Dermis microvascular lymphatic vessel endothelial cell (primary cell): ENCODE measurements around the gene CLTB. TPM values are rescaled to one million over a fixed set of nuclear protein-coding genes. Genes with fewer than 3 reads are reported as not detected.
"Not testable (repeated sequence)": the region's sequence is repeated elsewhere in the genome, so short reads cannot be mapped to it uniquely, and the experiment has no call there.

Source experiments
- DNase-seq, 2 donors: peaks; one replicate each; pipeline versions ENCODE4 v3.0.0 to v3.0.0-alpha.2; 2010; ENCODE audit warnings: low read depth in 2 of 2
- total RNA-seq: library from RNA; depleted of rRNA; stranded (reverse); fragments of >200 nt; gene quantifications from 2 replicates; pipeline ENCODE4 v1.2.1, GENCODE V29; 2014

Gene CLTB
- total RNA-seq, 1 donor from 2014 or later: 147 TPM

DNA sequence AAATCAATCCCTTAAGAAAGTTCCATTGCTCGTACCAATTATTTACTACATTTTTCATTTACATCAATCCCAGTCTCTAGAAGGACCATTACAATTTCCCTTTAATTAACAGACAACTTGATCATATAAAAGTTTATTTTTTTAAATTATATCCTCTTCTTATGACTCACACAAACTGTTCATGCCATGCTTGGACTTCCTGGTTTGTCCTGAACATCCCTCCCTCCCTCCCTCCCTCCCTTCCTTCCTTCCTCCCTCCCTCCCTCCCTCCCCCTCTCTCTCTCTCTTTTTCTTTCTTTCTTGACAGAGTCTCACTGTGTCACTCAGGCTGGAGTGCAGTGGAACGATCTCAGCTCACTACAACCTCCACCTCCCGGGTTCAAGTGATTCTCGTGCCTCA, 11.6 kb upstream of the CLTB start:
- DNase-seq: peak in 1 of 2 donors; percentile 67

DNA sequence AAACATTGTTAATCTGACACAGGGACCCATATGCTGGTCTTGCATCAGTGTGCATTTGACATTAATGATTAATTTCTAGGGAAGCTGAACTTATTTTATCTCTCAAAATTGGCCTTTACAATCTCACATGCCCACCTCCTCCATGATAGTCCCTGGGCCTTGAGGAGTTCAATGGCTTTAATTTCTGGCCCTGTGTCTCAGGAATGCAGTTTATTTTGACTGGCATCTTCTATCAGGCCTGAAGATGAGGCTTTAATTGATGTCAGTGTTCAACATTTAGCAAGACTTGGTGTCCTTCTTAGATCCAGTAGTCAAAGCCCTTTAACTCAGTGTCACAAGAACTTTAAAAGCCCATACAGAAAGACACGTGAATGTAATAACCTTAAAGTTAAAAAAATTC, 10.5 kb upstream of the CLTB start:
- DNase-seq: no peak

DNA sequence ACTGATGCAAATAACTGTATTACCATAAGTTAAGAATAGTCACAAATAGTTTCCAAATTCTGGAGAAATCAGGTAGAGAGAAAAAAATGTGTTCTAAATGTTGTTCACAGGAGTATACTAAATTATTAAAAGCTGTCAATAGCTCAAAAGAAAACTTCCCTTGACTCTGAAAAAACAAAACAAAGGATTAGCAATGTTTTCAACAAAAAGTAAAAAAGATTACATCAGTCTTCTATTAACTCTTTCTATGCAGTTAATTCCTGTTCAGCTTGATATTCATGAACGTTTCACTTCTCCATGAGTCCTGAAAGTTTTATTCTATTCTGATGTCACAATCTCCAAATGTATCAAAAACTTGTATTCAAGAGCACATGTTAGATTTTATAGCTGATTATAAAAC, 9.5 kb upstream of the CLTB start:
- no peak for DNase-seq

DNA sequence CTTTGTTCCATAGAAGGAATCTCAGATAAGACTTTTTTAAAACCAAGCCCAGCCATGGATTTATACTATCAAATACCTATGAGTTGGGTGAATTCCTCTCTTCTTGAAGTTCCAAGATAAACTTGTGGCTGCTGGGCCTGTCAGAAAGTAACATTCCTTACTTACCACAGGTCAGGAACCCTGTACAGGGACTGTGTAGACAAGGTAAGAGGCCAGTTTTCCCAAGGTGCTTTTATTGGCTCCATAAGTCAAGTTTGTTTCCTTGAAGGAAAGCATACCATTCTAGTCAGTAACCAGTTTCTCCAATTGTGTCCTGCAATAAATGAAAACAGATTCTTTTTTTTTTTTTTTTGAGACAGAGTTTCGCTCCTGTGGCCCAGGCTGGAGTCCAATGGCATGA, 8.8 kb upstream of the CLTB start:
- peak in 1 of 2 donors; percentile 40 for DNase-seq

DNA sequence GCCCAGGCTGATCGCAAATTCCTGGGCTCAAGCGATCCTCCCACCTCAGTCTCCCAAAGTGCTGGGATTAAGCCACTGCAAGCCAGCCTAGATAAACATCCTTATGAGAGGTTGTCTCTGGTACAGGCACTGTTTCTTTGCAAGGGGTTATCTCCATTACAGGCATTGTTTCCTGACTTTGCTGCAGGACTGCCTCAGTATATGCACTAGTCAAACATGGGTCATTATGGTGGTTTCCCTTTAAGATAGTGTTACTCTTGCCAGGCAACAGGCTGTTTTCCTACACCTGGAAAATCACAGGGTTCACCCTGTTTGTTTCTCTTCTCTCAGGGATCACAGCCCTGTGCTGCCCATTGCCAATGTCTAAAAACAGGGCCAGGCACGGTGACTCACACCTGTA, 7.8 kb upstream of the CLTB start:
- peak in 1 of 2 donors; percentile 85 for DNase-seq

DNA sequence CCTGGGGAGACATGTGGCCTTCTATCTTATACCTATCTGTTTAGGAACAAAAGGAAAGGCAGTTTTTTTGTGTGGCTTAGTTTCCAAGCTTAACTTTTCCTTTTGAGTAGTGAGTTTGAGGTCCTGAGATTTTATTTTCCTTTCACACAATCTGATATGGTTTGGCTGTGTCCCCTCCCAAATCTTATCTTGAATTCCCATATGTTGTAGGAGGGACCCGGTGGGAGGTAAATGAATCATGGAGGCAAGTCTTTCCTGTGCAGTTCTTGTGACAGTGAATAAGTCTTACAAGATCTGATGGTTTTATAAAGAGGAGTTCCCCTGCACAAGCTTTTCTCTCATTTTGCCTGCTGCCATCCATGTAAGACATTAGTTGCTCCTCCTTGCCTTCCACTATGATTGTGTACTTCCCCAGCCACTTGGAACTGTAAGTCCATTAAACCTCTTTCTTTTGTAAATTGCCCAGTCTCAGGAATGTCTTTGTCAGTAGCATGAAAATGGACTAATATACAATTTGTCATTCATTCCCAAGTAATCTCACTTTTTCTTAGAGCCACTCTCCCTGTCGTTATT, 4.7 kb upstream of the CLTB start:
- DNase-seq: no peak

DNA sequence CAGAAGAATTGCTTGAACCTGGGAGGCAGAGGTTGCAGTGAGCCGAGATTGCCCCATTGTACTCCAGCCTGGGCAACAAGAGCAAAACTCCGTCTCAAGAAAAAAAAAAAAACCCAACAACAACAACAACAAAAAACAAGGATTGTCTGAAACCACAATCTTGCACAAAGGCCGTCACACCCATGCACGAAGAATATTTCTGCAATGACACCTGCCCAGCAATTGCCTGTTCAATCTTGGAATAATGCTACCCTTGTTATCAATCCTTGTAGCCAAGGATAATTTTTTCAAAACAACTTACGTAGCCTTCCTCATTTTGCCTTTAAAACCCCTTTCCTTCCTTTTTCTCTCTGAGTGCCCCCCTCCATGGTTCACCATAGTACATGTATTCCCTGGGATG, 3.7 kb upstream of the CLTB start:
- no peak for DNase-seq

DNA sequence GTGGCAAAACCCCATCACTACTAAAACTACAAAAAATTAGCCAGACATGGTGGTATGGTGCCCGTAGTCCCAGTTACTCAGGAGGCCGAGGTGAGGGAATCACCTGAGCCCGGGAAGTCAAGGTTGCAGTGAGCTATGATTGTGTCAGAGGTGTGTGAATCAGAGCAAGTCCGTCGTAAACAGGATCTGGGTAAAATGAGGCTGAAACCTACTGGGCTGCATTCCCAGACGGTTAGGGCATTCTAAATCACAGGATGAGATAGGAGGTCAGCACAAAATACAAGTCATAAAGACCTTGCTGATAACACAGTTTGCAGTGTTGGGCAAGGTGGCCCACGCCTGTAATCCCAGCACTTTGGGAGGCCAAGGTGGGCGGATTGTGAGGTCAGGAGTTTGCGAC, 1.9 kb upstream of the CLTB start:
- peak in 1 of 2 donors; percentile 84 for DNase-seq

DNA sequence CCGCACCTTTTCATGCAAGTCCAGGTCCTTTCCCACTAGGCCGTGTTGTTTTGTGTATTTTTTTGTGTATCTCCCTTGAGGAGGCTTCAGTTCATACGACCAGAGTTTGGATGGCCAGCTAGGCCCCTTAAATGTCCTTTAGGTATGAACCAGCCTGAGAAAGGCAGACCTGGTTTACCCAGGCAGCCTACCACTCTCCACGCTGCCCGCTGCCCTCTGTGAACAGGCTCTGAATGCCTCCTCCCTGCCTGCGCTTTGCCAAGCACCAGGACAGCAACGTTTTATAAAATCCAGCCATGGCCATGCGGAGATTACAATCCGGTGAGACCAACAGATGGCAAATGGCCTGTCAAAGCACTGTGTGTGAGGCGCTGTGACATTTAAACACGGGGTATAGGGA, 626 bp upstream of the CLTB start:
- DNase-seq: no peak

DNA sequence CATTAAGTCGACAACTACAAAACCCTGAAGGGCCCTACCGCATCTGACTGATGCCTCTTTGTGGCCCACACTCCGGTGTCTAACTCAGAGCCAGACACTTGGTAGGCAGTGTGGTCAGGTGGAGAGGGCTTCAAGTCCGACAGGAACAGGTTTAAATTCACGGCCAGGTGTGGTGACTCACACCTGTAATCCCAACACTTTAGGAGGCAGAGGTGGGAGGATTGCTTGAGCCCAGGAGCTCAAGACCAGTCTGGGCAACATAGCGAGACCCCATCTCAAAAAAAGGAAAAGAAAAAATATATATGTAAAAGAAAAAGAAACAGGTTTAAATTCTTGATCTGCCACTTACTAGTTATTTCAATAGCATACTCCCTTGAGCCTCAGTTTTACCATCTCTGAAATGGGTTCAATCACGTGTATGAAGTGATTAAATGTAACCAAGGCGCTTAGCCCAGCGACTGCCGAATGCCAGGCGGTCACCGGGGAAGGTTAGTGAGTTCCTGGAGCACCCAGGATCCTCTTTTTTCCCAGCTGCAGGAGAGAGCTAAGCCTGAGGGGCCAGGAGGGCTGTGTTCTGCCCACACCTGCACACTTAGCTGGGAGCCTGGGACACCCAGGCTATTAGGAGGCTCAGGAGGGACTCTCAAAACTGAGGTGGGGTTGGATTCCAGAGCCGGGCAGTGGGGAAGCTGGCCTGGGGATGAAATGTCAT, 943 bp downstream of the CLTB start:
- no peak for DNase-seq

DNA sequence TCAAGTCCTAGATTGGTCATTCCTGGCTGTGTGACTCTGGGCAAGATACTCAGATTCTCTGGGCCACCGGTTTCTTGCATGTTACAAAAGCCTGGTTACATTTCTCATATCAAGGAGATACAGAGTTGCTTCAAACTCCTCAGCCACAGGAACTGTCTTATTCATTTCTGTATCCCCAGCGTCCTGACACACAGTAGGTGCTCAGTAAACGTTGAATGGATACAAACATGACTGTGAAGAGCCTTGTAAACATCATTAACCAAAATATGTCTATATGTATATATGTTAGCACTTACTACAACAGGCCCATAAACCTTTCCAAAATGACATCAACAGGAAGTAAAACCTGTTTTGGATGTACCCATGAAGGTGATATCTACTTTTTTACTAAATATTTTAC, 1.6 kb downstream of the CLTB start:
- no peak for DNase-seq

DNA sequence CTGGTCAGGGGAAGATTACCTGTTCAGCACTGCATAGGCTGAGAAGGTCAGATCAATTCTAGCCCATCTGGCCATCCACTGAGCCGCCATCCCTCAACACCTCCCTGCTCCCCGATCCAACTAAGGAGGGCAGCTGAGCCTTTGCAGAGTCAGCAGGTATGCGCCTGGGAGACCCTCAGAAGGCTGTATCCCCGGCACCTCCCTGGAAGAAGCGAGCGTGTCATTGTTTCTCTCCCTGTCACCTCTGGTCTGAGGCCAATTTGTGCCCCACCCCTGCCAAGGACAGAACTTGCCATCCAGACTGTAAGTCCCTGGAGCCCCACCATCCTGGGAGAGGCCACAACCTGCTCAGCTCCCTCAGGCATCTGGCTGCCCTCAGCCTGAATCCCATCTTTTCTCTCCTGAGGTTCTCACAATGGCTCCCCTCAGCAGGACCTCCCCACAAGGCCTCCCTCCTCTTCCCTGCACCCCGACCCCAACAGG, 2.6 kb downstream of the CLTB start:
- no peak for DNase-seq

DNA sequence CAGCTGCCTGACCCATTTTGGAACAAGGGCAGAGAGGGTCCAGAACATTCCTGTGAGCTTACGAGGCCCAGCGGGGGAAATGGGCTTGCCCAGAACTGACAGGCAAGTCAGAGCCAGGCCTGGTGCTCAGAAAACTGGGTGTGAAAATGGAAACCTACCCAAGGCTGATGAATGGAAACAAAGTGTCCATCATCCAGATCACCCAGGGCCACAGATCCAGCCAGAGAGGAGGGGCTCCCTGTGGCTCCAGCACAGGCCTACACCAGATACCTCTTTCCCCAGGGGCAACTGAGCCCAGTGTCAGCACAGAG, 3.1 kb downstream of the CLTB start:
- DNase-seq: no peak

DNA sequence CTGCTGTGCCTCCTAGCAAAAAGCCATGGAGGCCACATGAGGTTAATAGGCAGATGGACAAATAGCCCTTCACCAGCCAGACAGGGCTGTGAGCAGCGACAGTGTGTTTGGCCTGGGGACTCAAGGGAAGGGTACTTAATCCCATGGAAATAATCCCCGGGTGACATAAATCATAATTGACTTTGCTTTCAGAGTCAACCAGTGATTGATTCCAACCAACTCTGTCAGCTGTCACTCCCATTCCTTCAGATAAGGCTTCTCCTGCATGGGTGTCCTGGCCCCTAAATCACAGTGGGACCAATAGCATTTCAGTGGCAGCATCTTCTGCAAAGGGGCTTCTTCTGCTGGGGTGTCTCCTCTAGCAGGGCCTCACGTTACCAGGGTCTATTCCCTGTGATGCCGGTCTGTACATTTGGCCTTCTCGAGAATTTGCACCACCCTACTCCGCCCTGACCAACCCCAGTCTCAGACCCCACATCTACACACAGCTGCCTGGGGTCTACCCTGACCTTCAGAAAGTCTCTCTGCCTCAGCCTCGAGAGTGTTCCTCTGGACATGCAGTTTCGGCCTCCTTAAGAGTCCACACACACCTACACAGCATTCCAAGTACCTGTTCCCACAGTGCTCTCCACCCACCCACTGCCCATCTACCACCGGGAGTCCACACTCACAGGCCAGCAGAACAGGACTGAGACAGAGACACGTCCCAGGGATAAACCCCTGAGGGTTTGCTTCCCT, 3.7 kb downstream of the CLTB start:
- DNase-seq: no peak

DNA sequence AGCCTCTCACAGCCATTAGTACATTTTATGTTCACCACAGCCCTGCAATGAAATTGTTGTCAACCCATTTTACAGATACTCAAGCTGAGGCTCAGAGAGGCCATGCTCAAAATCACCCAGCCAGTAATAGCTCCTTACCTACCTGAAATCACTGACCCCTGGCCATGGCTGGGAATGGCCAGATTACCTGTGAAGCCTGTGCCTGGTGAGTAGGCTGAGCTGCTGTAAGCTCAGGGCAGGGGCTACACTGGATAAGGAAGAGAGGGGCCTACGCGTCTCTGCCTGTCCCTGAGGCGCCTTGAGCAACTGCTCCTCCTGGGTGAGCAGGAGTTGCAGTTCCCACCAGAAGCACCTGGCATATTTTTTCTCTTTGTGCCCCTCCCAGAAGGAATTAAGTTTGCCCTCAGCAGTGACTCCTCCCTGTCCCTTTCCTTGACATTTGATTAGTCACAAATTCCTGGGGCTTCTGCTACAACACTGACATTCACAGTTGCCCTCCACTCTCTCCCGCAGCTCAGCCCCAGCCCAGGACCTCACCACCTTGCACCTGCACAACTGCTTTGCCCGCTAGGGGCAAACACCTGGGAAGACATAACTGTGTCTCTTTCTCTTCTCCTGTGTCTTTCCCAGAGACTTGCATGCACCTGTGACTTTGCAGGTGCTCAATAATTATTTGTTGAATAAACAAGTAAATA, 5.7 kb downstream of the CLTB start:
- DNase-seq: no peak

DNA sequence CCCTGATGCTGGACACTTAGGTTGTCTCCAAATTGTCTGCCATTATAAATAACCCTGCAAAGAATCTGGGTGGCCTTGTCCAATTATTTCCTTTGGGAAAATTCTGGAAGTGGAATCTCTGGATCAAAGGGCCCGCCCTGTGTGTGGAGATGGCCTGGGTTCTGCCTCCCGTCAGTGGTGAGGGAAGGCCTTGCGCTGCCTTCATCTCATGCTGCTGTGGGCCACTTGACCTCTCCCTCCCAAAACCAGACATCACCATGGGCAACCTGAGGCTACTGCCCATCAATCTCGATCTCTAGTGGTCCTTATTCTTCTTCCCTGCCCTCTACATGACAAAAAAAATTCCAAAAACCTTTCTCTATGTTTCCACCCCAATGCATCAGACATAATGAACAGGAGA, 6.6 kb downstream of the CLTB start:
- DNase-seq: no peak

DNA sequence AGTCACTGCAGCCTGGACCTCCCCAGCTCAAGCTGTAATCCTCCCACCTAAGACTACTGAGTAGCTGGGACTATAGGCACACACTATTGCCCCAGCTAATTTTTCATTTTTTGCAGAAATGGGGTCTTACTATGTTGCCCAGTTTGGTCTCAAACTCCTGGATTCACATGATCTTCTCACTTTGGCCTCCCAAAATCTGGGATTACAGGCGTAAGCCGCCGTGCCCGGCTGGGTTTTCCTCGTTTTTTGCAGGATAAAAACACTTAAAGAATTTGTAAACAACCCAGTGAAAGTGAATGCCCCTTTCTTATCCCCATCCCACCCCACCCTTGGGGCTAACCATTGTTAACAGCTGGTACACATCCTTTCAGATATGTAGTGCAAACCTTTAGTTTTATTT, 7.7 kb downstream of the CLTB start:
- no peak for DNase-seq

DNA sequence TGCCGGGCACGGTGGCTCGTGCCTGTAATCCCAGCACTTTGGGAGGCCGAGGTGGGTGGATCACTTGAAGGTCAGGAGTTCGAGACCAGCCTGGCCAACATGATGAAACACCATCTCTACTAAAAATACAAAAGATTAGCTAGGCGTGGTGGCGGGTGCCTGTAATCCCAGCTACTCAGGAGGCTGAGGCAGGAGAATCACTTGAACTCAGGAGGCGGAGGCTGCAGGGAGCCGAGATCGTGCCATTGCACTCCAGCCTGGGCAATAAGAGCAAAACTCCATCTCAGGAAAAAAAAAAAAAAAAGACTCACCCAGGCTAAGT, 8.1 kb downstream of the CLTB start:
- DNase-seq: not testable (repeated sequence)

DNA sequence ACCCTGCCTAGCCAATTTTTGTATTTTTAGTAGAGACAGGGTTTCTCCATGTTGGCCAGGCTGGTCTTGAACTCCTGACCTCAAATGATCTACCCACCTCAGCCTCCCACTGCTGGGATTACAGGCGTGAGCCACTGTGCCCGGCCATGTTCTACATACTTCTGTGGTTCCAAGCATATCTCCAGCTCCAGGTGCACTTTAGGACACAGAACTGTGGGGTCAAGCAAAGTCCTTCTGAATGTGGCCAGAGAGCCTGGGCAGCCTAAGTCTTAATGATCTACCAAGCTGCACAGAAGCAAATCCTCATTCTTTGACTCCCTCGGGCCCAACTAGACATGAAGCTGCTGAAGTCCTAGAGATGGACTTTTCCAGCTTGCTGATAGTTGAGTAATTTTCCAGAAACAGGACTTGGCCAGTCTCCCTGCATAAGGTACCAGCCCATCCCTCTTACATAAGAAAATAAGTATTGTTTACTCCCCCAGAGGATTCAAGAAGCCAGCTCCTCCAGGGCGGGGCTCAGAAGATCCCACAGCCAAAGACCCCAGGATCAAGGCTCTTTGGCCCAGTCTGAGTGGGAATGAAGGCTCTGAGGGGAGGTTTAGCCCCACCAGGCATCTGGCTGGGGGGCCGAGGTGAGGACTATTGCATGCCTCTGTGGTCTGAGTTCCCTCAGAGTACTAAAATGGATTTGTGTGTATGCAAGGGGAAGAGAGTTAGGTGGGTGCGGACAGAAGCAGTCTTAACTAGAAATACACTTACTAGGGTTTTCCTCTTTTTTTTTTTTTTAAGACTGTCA, 8.7 kb downstream of the CLTB start:
- DNase-seq: no peak

DNA sequence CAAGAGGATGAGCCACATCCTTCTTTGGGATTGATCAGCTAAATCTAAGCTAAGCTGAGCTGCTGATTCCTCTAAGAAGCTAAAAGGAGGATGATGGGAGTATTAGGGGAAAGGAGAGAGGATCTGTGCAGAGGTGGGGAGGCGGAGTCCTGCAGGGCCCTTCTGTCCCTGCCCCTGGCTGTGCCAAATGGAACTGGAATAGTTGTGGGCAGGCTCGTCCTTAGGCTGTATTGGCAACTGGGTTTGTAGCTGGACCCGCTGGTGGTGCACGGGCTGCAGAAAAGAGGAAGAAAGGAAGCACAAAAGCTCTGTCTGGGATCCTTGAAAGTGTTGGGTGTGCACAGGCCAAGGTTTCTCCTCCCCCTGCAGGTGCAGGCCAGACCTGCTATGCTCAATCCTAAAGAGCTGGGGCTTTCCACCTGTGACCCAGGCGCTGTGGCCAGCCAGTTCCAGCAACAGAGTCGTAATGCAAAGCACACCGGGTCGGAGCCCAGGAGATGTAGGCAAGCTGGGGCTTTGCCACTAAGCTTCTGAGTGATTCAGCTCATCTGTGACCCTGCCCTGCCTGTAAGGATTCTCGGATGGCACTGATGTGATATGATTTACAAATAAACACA, 9.8 kb downstream of the CLTB start:
- DNase-seq: no peak
